Stimulated activated CD8-positive, alpha-beta memory T cell treated with anti-CD3 and anti-CD28 coated beads, Interleukin-12 subunit alpha, Interleukin-12 subunit beta, amount 100 ng/mL, for 1 hour (primary cell): ENCODE results near the gene SH3RF2.
"Not testable (repeated sequence)": the region's sequence is repeated elsewhere in the genome, so short reads cannot be mapped to it uniquely, and the experiment has no call there.

Experiments used
- DNase-seq: peaks from one replicate; pipeline ENCODE4 v3.0.0-alpha.2; 2020; ENCODE audit warnings: low read depth

SH3RF2 gene

GRCh38 chr5:146006470-146007190, 70.3 kb downstream of the SH3RF2 start:
- no peak for DNase-seq

GRCh38 chr5:146007270-146007669, 70.9 kb downstream of the SH3RF2 start:
- no peak for DNase-seq

- DNase-seq, result no peak
Measured at GRCh38 chr5:146007989-146008388, 71.6 kb downstream of the SH3RF2 start.

GRCh38 chr5:146009020-146009419, 72.6 kb downstream of the SH3RF2 start:
- no peak for DNase-seq

- not testable (repeated sequence) for DNase-seq
Measured at GRCh38 chr5:146010447-146010846, 74.1 kb downstream of the SH3RF2 start.

GRCh38 chr5:146013761-146014160, 77.4 kb downstream of the SH3RF2 start:
- no peak for DNase-seq

GRCh38 chr5:146015001-146015400, 78.6 kb downstream of the SH3RF2 start:
- DNase-seq, result no peak

- DNase-seq, result no peak
Measured at GRCh38 chr5:146016764-146017484, 80.5 kb downstream of the SH3RF2 start.

GRCh38 chr5:146018514-146019375, 82.4 kb downstream of the SH3RF2 start:
- DNase-seq, result no peak

GRCh38 chr5:146020100-146020499, 83.7 kb downstream of the SH3RF2 start:
- DNase-seq, result no peak

- DNase-seq, result no peak
Measured at GRCh38 chr5:146024034-146024433, 87.7 kb downstream of the SH3RF2 start.

- no peak for DNase-seq
Measured at GRCh38 chr5:146025114-146025680, 88.8 kb downstream of the SH3RF2 start.

- DNase-seq, result no peak
Measured at GRCh38 chr5:146025681-146026080, 89.3 kb downstream of the SH3RF2 start.

GRCh38 chr5:146026307-146027010, 90.1 kb downstream of the SH3RF2 start:
- DNase-seq, result no peak

GRCh38 chr5:146027751-146028150, 91.4 kb downstream of the SH3RF2 start:
- DNase-seq, result no peak

- DNase-seq, result no peak
Measured at GRCh38 chr5:146032911-146033310, 96.5 kb downstream of the SH3RF2 start.

- no peak for DNase-seq
Measured at GRCh38 chr5:146034127-146034526, 97.7 kb downstream of the SH3RF2 start.

- no peak for DNase-seq
Measured at GRCh38 chr5:146034605-146035004, 98.2 kb downstream of the SH3RF2 start.

- no peak for DNase-seq
Measured at GRCh38 chr5:146039420-146039819, 103.0 kb downstream of the SH3RF2 start.

GRCh38 chr5:146040527-146040926, 104.1 kb downstream of the SH3RF2 start:
- DNase-seq, result no peak

GRCh38 chr5:146041180-146041789, 104.9 kb downstream of the SH3RF2 start:
- DNase-seq, result no peak
